ENCODE data around the gene CCDC188.

CCDC188 gene

DNA sequence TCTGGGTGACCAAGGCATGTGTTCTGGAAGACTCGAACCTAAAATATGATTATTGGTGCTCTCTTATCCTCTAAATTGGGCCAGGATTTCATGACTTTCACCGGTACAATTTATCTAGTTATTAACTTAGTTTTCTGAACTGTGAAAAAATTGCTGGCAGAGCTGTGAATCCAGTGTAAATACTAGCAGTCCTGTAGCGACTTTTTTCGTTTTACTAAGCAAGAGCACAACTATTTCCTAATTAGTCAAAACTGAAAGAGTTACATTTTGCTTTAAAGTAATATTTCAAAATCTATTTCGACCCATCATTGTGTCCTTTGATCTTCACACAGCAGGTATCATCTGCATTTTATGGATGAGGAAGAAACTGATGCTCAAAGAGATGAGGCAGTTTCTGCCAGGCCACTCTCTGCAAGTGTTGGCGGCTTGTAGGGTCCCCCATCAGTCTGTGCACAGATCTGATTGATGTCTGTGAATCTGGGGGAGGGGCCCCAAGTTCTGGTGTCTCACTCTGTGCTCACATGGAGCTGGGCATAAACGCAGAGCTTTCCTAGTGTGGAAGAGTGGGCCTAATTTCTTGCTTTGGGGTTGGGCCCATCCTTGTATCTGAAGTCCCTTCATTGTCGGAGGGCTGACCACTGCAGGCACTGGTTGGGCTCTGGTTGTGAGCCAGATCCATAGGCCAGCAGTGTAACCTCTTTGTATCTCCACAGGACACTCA is 32.4 kb downstream of the CCDC188 start:
- DNase-seq (ENCODE audit: low read depth, low spot score): peak; percentile 43

DNA sequence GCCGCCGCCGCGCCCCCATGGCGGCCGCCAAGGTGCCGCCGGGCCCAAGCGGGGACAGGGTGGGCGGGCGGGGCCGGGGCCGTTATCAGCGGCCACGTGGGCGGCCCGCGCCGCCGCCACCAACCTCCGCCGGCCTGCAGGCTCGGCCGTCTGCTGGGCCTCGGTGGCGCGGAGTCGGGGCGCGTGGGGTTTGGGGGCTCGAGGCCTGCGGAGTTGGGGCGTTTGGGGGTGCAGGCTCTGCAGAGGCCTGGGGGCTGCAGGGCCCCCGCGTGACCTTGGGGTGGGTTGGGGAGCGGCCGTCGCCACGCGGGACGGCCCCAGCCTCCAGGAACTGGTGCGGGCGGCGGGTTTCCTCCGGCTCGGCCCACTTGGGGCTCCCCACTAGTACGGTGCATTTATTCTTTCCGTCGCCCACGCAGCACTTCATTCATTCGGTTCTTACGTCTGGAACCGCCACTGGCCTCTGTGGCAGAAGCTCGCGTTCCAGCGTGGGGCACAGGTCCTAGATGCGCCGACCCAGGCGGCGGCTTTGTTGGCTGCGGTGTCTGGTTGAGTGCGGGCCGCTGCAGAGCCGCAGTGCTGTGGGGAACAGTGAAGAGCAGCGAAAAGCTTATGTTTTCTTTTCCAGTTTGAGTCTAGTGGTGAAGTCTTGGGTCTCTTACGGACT is 33.1 kb downstream of the CCDC188 start:
- peak; percentile 36 for DNase-seq (ENCODE audit: low read depth, low spot score)

DNA sequence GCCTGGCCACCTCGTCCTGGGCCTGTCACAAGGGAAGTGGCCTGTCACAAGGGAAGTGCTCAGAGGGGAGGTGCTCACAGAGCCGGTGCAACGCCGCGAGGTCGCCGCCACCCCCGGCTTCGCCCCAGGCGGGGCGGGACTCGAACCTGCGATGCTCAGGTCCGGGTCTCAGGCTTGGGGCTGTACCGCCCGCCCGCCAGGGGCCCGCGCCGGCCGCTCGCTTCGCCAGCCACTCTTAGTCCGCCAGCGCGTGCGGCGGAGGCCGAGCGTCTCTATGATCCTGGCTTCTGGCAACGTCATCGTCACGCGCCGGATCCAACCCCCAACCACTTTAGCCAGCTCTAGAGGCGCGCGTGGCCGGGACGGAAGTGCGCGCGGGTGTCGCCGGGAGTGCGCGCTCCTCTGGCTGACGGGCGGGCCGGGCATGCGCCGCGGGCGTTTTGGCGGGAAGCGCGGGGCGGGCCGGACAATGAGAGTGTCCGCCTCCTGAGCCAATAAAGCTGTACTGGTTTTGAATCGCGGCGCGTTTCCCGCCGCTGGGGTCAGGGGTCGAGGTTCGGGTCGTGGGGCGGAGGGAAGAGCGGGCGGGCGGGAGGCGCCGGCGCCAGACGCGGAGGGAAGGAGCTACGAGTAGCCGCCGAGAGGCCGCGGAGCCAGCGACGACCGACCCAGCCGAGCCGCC is 33.8 kb downstream of the CCDC188 start, which contains the start of gene TRMT2A:
Gene TRMT2A (minus strand): TSS at position 276 of the 682 bp plus-strand sequence. CDS start 320 bp downstream, outside the sequence.
- DNase-seq (ENCODE audit: low read depth, low spot score): peak; percentile 99

DNA sequence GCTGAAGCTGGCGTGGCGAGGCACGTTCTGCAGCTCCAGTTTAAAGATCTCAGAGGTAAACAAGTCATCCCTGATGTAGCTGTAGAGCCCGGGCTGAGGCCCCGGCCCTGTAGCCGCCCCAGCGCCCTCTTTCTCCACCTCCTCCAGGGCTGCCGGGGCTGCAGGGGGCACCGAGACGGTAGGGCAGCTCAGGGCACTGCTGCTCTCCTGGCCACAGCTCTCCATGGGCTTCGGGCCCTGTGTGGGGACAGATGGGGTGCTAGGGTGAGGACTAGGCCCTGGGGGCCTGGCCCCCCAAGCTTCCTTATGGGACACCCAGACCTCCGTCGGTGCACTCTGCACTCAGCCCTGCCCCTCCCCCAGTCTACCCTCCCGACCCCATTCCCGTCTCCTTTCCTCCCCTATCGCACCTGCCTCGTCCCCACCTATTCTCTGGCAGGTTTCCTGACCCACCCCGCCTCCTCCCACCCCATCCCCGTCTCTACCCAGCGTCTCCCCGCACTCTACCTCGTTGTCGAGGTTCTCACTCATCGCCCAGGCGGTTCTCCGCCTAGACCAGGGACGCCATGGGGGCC is 34.4 kb downstream of the CCDC188 start:
- no peak for DNase-seq (ENCODE audit: low read depth, low spot score)

DNA sequence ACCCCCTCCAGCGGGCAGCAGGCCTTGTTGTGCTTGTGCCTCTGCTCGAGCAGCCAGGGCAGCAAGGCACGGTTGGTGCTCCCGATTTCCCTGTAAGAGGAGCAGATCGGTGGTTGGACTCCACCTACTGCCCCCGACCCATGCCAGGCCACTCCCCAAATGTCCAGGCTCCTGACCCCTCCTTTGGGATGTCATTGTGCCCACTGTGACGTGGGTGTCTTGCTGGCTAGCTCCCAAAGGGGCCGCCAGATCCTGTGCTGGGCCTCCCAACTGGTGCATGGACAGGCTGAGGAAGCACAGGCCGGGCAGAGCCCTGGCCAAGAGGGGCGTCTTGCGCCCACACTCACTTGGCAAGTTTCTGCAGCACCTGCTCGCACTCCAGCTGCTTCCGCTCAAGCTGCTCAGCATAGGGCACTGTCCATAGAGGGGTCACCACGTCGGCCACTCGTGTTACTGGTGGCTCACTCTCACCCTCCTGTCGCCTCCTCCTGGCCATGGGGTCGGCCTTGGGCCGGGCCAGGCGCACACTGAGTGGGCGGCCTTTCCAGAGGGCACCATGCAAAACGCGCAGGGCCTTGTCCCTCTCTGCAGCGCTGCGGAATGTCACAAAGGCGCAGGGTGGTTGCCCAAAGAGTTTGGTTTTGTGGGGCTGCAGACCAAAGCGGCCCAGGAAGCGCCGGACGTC is 35.0 kb downstream of the CCDC188 start, which contains the start of gene RANBP1:
Gene RANBP1 (plus strand): TSS at position 414 of the 685 bp plus-strand sequence. CDS start 81 bp downstream, at position 495.
- no peak for DNase-seq (ENCODE audit: low read depth, low spot score)

DNA sequence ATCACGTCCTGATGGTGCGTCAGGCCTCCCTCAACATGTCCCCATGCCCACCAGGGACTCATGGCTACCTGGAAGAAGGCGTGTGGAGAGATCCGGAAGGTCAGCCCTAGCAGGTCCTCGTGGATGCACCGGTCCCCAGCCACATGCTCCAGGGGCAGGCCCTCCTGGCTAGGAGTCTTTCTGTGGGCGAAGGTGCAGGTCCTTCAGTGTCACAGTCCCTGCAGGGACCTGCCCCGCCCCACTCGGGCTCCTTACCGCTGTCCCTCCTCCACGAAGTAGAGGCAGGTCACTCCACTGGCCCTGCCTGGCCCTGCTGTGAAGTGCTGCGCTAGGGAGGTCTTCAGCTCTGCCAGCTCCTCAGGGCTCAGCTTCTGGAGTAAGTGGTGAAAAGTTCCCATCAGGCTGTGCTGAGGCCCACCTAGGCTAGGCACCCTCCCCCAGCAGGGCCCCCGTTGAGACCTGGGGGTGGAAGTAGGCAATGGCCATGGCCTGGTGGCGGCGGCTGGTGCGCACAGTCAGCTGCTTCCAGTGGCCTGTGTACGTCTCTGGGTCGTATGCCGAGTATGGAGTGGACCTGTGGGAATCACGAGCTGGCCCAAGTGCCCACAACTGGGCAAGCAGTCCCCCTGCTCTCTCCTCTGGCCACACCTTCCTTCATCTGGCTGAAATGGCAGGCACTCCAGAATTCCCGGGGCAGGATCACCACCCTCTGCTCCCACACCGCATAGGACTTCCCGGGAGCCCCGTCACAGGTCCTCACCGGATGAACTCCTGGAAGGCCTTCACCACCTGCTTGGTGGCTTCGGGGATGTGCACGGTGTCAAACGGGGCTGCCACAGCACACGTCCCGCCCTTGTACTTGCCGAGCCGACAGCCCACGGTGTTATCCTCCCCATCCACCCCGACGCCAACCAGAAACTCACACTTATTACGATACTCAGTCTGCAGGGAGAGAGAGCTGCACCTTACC is 36.1 kb downstream of the CCDC188 start:
- no peak for DNase-seq (ENCODE audit: low read depth, low spot score)

DNA sequence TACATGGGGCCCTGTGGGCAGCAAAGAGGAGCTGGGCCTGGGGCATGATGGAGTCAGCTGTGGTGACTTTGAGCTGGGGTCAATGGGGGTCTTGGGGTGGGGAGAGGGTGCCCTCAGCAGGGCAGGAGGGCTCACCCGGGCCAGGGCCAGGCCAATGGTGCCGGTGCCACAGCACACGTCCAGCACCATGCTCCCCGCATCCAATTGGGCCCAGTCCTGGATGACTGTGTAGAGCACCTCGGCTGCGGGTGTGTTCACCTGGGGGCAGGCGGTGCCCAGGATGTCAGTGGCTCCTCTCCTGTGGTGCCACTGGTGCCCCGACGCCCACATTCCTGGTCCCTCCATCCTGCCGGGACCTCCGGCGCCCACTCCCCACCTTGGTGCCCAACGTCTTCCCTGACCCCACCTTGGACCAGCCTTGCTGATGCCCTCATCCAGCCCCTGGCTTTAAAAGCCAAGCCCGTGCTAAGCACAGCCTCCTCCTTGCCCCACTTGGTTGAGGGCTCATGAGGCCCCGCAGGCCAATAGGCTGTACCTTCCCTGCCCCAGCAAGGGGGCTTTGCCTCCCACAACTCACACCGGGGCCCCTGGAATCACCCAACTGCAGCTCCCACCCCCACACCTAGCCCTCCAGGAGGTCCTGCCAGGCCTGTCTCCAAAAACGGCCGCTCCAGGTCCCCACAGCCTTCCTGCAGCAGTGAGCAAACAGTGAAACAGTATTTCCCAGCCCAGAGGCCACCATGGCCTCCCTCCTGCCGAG is 37.1 kb downstream of the CCDC188 start:
- no peak for DNase-seq (ENCODE audit: low read depth, low spot score)

DNA sequence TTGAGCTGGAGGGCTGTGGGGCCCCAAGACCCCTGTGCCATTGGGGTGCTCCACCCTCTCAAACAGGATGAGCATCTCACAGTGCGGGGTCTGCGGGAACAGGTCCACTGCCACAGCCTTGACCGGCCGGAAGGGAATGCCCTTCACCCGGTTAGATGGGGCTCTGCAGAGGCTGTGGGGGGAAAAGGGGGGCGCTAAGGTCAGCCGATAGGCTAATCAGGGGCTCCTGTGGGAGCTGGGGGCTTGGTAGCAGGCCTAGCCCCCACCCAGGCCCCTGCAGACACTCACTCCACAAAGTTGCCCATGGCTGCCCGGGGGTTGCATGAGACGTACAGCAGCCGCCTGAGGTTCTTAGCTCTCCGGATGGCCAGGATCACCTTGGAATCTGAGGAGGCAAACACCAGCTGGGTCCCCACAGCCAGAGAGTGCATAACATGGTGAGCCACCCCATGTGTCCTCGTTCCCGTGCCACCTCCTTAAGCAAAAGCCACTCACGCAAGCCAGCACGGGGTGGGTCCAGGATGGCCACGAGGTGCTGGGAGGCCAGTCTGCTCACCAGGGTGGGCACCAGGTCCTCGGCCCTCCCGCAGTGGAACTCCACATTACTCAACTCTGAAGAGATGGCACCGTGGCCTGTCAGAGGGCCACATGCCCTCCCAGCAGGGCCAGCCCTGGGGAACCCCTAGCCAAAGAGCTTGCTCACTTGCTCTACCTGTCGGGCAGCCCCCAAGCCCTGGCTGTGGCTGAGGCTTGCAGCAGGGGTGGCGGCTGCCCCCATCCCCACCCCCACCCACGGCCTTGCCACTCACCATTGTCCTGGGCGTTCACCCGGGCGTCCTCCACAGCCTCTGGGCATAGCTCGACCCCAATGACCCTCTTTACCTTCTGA is 38.0 kb downstream of the CCDC188 start:
- no peak for DNase-seq (ENCODE audit: low read depth, low spot score)

DNA sequence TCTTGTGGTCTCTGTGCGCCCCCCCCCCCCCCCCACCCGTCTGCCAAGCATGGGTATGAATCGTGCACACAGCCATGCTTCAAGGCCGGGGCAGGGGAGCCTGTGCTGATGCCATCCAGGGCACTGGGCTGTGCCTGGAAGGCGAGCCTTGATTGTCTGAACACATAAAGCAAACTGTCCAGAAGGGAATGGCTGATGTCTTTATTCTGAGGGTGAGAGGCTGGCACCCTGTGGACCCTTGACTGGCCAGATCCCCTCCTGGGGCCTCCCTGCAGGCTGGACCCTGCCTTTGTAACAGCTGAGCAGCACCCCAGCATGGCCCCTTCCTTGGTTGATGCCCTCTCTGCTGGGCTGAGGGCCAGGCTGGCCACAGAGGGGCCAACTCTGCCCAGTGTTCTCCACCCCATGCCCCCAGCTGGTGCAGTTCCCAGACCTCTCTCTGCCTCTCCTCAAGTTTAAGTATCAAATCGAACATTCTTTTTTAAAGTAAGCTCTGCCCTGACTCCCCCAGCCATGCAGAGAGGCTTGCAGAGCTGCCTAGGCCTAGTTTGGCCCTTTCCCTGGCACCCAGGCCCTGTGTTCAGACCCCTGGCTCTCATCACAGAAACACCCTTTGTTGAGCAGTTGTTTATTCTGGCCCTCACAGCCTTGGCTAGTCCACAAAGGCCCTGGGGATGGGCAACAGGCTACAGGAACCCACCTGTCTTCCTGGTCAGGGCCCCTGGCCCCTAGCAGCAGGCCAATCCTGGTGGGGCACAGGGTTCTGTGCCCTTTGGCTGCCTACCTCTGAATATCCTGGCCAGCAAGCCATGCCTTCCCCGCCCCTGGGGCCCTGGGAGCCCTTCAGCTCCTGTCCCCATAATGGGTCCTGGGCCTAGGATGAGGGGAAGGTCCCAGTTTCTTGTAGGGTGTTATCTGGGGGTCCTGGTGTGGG is 38.9 kb downstream of the CCDC188 start:
- no peak for DNase-seq (ENCODE audit: low read depth, low spot score)

DNA sequence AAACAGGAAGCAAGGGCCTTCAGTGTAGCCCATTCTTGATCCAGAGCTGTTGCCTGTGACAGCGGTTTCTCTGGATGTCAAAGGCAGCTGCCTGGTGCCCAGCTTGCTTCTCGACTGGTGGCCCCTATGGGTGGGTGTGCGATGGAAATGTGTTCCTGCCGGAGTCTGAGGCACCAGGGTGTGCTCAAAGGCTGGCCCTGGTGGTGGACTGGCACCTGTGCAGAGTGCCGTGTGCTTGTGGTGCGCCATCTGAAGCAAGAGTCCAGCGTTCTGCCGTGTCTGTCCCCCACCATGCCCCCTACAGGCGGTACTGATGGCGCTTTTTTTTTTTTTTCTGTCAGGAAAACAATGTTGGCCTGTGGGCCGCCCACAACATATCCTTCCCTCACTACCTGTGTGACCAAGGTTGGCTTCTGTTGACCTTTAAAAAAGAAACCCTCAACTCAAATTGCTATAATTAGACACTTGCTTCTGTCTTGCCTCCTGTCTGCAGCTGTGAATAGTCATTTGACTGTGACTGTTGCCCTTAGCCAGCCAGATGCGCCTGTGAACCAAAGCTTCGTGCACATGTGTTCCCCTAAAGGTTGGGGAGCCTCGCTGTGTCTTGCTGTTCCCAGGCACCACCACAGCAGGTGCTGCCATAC is 39.7 kb downstream of the CCDC188 start:
- DNase-seq (ENCODE audit: low read depth, low spot score): peak; percentile 74

DNA sequence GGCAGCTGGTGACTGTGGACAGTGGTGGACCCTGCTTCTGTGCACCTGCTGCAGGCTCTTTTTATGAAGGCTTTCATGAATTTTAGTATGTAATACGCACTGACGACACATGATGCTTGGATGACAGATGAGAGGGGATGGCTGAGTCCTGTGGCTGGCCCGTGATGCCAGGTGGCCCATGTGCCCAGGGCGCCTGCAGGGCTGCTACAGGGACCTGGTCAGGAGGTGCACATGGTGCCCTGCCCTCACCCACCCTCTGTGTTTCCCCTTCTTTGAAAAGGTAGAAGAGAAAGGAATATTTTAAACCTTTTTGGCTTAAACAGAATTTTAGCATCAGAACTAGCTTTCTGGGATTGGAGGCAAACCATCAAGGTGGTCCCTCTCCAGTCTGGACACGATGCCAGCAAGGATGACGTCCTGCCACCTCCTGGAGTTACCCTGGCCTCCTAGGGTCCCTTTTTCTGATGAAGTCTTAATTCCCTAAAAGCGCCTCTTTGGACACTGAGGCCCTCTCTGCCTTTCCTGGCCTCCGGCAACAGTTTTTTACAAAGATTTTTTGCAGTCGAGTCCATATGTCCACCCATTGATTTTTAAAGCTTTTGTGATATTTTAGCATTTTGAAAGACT is 40.4 kb downstream of the CCDC188 start:
- DNase-seq (ENCODE audit: low read depth, low spot score): no peak

DNA sequence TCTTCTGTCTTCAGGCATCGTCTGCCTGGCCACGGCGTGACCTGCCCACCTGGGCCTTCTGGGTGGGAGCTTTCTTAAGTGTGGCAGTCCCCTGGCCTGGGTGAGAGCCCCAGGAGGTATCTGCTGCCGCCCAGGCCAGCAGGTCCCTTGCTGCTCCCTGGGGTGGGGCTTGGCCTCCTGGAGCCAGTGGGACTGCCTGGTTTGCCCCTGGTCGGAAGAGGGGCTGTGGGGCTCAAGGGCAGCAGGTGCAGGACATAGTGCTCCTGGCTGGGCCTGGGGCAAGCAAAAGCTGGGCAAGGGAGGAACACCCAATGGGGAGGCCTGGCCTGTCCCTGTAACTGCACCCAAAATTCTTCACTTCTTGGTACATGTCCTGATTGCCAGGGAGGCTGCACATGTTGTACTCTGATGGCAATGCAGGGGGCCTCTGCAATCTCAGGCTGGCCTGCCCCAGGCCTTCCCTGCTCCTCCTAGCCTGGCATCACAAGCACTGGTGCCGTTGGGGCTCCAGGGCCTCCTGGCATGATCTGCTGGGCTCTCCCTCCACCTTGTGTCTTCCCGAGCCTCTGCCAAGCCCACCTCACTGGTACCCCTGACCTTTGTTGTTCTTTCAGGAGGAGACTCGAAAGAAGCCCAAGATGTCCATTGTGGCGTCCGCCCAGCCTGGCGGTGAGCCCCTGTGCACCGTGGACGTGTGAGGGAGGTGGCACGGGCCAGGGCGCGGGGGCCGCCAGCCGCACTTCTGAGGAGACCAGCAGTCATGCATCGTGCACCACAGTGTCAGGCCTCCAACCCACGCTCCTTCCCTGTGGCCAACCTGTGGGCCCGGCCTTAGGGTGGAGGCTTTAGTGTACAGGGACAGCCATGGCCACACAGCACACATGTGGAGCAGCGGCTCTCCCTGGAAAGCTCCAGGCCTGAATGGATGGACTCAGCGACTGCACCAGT is 41.2 kb downstream of the CCDC188 start:
- DNase-seq (ENCODE audit: low read depth, low spot score): no peak

DNA sequence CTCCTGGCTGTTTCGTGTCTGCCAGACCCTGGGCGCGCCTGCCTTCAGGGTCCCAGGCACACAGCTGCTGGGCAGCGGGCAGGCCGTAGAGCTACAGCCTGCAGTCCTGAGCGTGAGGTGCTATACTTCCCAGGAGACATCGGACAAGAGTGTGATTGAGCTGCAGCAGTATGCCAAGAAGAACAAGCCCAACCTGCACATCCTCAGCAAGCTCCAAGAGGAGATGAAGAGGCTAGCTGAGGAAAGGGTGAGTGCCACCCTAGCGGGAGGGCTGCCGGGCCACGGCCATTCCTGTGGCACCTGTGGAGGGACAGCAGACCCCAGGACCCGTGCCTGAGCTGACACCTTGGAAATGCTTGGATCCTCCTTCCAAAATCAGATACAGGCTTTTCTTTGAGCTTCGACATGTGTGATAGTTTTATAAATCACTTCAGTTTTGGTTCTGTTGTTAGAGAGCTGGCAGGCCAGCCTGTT is 42.1 kb downstream of the CCDC188 start:
- no peak for DNase-seq (ENCODE audit: low read depth, low spot score)

DNA sequence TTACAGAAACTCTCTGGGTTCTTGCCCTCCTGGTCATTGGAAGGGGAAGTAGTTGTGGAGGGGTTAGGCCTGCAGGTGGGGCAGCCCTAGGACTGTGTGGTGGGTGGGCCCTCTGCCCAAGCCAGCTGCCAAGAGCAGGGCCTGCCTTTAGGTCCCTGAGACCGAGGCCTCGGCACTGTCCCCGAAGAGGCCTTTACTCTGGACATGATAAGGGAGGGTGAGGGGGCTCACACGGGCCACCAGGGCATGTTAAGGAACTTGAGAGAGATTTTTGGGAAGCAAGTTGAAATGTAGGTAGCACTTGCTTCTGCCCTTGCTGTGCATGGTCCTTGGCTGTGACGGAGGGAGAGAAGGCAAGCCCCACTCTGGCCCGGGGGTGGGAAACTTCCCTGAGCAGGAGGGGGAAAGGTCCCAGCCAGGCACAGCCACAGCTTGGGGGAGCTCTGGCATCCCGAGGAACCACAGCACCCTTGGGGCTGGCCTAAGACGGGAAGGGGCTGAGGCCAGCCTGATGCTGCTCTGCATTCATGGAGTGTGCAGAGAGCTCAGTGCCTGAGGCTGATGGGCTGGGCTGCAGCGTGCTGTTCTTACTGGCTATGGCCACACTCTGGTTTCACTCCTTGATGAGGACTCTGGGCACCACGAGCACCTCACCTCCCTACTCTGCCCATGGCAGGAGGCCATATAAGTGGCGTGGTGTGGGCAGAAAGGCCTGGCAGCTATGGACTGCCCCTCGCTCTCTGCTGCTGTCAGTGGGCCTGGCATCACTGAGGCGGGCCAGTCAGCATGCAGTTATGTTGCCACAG is 42.7 kb downstream of the CCDC188 start:
- no peak for DNase-seq (ENCODE audit: low read depth, low spot score)

Measured in ELF-1 (cell line).